ENCODE measurements around the gene PCDH12. TPM values are rescaled to one million over a fixed set of nuclear protein-coding genes. Genes with fewer than 3 reads are reported as not detected.

The PCDH12 gene
- total and polyA plus RNA-seq, 2 of the 8 experiments (the other 6 are each of a cell fraction or from before 2014, with no cell fraction given): 0.06 to 0.17 TPM

DNA sequence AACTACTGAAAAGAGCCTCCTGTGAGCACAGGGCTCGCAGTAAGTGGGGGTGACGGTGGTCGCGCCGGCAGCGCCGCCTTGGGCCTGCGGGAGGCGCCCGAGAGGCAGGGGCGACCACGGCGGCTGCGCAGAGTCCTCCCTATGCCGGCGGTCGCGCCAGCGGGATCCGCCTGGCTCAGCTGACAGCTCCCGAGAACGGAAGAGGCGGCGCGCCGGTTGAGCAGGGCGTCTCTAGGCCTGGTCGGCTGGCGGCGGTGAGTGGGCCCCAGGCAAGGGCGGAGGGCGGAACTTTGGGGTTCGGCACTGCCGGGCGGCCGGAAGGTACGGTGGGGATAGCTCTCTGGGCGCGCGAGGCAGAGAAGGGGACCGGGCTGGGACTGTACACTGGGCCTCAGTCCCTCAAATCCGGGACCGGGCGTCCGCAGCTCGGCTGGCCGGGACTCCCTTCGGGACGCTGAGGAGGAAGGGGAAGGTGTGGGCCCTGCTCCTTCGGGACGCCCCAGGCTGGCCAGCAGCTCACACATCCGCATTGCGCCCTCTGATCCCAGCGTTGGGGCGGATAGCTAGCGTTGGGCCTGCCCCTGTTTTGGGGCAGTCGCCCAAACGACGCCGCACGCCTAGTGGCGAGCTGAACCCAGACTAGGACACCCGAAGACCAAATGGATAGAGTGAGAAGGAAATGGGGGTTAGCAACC is 11.1 kb upstream of the PCDH12 start, which contains the start of gene RNF14:
RNF14 (plus strand) TSS at position 192 of the 695 bp plus-strand sequence. CDS start 4,484 bp downstream, outside the sequence.
- Histone ChIP-seq H2BK20ac (ENCODE audit: low read length) (no peak within 1 kb of the TSS), H3K4me1 (replicated peaks in 1 of 4; ENCODE audit: control insufficient read depth in 3 of 4, insufficient read depth in 4 of 4, low read length in 3 of 4) (peaks cover 0 to 6% (median 3%) of the 10 kb centered on the region in 4 experiments; a peak in 3 of 7 replicates), H3K56ac (replicated peaks; ENCODE audit: insufficient read length, low read depth, low read length) (peak within 1 kb of the TSS; percentile 84), H3K36me3 (ENCODE audit: control insufficient read depth in 2 of 4, insufficient read depth in 4 of 4, low read length in 3 of 4) (peaks cover 0 to 4% (median under 1%) of the 10 kb centered on the region in 4 experiments; a peak in 2 of 8 replicates), H2BK15ac (ENCODE audit: low read length) (0 out of 2 replicates have a peak within 1 kb of the TSS, but pooled peaks have one; percentile 72), H3K4me2 (ENCODE audit: insufficient read depth in 1 of 2, low read depth in 2 of 2, low read length in 2 of 2) (peak within 1 kb of the TSS; percentile 77 to 90), H4K5ac (ENCODE audit: insufficient read length, low read depth, low read length) (peak within 1 kb of the TSS; percentile 79), H3K23ac (ENCODE audit: insufficient read length) (no peak within 1 kb of the TSS), H2BK12ac (ENCODE audit: low read depth, low read length) (peak within 1 kb of the TSS; percentile 68; the same call in 1 of the 2 replicates), H3K27me3 (replicated peaks in 1 of 4; ENCODE audit: control insufficient read depth in 3 of 4, extremely low read depth in 1 of 4, insufficient read depth in 3 of 4, low read length in 3 of 4) (no peaks in the 10 kb centered on the region), H3K18ac (ENCODE audit: extremely low read depth, low read length) (peak within 1 kb of the TSS; percentile 93), H3K27ac (ENCODE audit: low read depth, low read length) (peak within 1 kb of the TSS; percentile 74), H2AK5ac (ENCODE audit: low read depth, low read length) (no peak within 1 kb of the TSS), H2BK5ac (ENCODE audit: low read depth, low read length) (peak within 1 kb of the TSS; percentile 86; the same call in 1 of the 2 replicates), H4K8ac (ENCODE audit: extremely low read depth, insufficient read depth, low read length) (peak within 1 kb of the TSS; percentile 86; the same call in 1 of the 2 replicates), H2AFZ (ENCODE audit: low read length) (peak within 1 kb of the TSS; percentile 99), H4K20me1 (replicated peaks in 1 of 2; ENCODE audit: control insufficient read depth in 1 of 2, insufficient read depth in 2 of 2, low read length in 2 of 2) (no peaks in the 10 kb centered on the region), H3K14ac (ENCODE audit: insufficient read length) (no peak within 1 kb of the TSS), H2BK120ac (replicated peaks; ENCODE audit: low read depth, low read length) (no peak within 1 kb of the TSS), H3K23me2 (ENCODE audit: low read depth, low read length) (peaks cover 6% of the 10 kb centered on the region), H3K4me3 (ENCODE audit: extremely low read depth in 1 of 4, insufficient read depth in 2 of 4, low read depth in 3 of 4, low read length in 4 of 4) (peak within 1 kb of the TSS; percentile 63 to 77 (median 70)), H3K9ac (replicated peaks in 1 of 4; ENCODE audit: extremely low read depth in 1 of 4, low read depth in 3 of 4, low read length in 3 of 4) (peak within 1 kb of the TSS; percentile 63 to 79 (median 69)), H3K79me2 (ENCODE audit: control insufficient read depth in 1 of 2, insufficient read depth in 2 of 2, low read length in 2 of 2) (no peaks in the 10 kb centered on the region), H3K4ac (replicated peaks; ENCODE audit: insufficient read length, low read depth, low read length) (peak within 1 kb of the TSS; percentile 28), H3K79me1 (ENCODE audit: low read depth, low read length) (no peaks in the 10 kb centered on the region), H3K9me3 (ENCODE audit: insufficient read depth in 2 of 2, low read depth in 1 of 2, low read length in 1 of 2) (no peaks in the 10 kb centered on the region), H4K91ac (replicated peaks; ENCODE audit: insufficient read length, low read length) (peak within 1 kb of the TSS; percentile 31)
- POLR2A ChIA-PET (ENCODE audit: partially characterized antibody): interaction anchor here (0.7 to 2.2 kb wide), 15 partner anchors 8 to 353 kb away, joined by 3 to 10 read pairs (median 4); partner anchors contain the start of genes ARAP3, DIAPH1, GNPDA1 and PCDH1
- FAIRE-seq (no peak), DNase-seq (ENCODE audit: low read depth in 1 of 2, low spot score in 2 of 2) (peak; percentile 89 to 97)
- WGBS, 2 experiments (ENCODE audit: extremely low coverage in 1 of 2, insufficient coverage in 1 of 2, insufficient read length in 1 of 2, insufficient replicate concordance in 2 of 2, low coverage in 1 of 2, low lambda C conversion rate in 2 of 2, missing lambda C conversion rate in 1 of 2): 3% methylated on average over 47 of the region's 63 CpGs; no CpG with 5 or more reads in 1 of the 2 experiments
- CTCF ChIA-PET (ENCODE audit: partially characterized antibody): interaction anchor here (0.6 to 6.0 kb wide), 51 partner anchors 9 to 581 kb away, joined by 3 to 40 read pairs (median 4); partner anchors contain the start of genes DIAPH1, GNPDA1, HDAC3 and PCDH1
- TF ChIP-seq EZH2 (IDR thresholded peaks at IDR 0.05; ENCODE audit: low read depth, low read length, severe bottlenecking) (no peak), POLR2A (IDR thresholded peaks at IDR 0.05; ENCODE audit: control extremely low read depth in 1 of 2, low read depth in 2 of 2, low read length in 2 of 2) (peak in 1 of 2 experiments; percentile 52; a peak in 1 of 3 replicates), JUN (IDR thresholded peaks at IDR 0.05; ENCODE audit: low read depth, low read length) (no peak), CBX5 (IDR thresholded peaks at IDR 0.05; ENCODE audit: low read depth, low read length) (no peak), CEBPB (IDR thresholded peaks at IDR 0.05; ENCODE audit: low read depth, low read length) (no peak), SP2 (IDR thresholded peaks at IDR 0.05; ENCODE audit: low read length) (no peak), SRF (IDR thresholded peaks at IDR 0.05; ENCODE audit: low read depth, low read length) (no peak), GABPA (IDR thresholded peaks at IDR 0.05; ENCODE audit: borderline replicate concordance, insufficient read depth, low read length) (peak; percentile 60; the same call in 1 of the 2 replicates), BCL11A (IDR thresholded peaks at IDR 0.05; ENCODE audit: low read depth in 2 of 2, low read length in 2 of 2) (no peak), ZNF274 (IDR thresholded peaks at IDR 0.05; ENCODE audit: borderline replicate concordance, extremely low read depth, low read length) (no peak), TCF12 (IDR thresholded peaks at IDR 0.05; ENCODE audit: low read depth, low read length) (no peak), CBX8 (IDR thresholded peaks at IDR 0.05; ENCODE audit: borderline replicate concordance, low read depth, low read length) (no peak)
